CD4-positive, alpha-beta T cell treated with Interleukin-17A for 1 hour (primary cell): ENCODE measurements around the gene RASL10B.

Experiments
- DNase-seq: peaks from one replicate; pipeline ENCODE4 v3.0.0-alpha.2; 2020

The RASL10B gene

DNA sequence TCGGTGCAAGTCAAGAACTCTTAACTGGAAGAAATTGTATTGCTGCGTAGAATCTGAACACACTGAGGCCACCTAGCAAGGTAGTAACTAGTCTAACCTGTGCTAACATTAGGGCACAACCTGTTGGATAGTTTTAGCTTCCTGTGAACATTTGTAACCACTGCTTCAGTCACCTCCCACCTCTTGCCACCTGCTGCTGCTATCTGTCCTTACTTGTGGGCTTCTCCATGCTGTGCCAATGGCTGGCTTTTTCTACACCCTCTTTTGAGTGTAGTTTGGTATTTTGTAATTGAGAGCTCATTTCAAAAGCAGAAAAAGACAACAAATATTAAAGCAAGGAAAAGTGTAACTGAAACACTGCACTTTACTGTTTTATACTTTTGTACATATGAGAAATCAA is 7.7 kb upstream of the RASL10B start:
- no peak for DNase-seq

GRCh38 chr17:35725058-35725457 is 6.4 kb upstream of the RASL10B start:
- no peak for DNase-seq

DNA sequence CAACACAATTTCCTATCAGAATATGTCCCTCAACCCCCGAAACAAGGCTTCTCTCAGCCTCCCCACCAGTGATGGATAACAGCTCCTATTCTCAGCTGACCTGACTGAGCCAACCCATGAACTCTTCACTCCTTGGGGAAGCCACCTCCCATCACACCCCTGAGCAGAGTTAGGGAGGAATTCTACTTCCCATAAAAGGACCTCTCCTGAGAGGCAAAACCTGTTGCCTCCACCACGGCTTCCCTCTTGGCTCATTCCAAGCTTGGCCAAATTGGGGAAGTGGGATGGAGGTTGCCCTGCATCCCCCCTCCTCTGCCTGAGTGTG is 5.7 kb upstream of the RASL10B start:
- DNase-seq: no peak

DNA sequence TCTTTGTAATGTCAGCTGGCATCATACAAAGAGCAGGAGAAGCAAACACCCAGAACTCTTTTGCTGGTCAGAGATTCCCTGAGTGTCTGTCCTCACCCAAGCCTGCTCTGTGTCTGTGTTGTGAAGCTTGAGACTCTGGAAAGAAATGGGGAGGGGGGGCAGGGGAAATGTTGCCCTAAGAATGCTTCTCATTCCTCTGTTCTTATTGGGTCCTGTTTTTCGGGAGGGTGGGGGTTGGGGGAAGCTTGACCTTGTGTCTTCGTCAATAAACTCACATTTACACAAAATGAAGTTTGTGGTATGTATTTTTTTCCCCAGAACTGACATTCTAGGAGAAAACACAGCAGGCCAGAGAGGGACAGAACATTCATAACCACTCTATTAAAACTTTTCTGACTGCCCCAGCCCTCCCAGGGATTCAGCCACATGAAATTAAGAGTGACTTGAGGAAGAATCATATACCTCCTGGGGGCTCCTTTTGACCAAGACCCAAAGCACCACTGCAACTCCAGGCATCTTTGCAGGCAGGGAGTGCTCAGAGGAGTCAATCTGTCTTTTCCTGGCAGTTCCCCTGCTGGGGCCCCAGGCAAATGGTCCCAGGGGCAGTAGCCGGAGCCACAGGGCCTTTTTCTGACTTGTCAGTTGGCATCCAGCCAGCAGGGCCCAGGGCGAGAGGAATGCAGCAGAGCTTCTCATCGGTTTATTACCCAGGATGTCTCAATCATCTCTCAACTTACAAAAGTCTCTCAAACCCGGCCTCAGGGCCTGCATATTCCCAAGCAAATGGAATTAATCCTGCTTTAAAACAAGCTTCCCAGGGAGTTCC is 5.1 kb upstream of the RASL10B start:
- DNase-seq: no peak

- DNase-seq: no peak
Measured at GRCh38 chr17:35726953-35727460, 4.4 kb upstream of the RASL10B start.

DNA sequence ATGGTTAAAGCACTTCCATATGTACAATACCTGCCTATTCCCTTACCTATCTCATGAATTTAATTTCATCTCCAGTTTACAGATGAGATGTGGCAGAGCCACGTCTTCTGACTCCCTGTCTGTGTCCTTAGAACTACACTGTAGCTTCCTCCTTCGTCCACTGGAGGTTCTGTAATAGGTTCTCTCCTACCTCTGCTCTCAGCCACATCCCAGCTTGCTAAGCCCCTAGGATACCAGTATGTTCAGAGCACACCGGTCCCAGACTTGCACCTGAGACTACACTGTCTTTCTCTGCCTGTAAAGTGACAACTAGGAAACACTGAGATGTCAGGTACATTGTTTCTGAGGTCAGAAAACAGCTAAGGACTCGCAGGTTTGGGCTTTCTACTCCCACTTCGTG is 3.8 kb upstream of the RASL10B start:
- DNase-seq: no peak

GRCh38 chr17:35728551-35728950 is 2.9 kb upstream of the RASL10B start:
- DNase-seq: no peak

DNA sequence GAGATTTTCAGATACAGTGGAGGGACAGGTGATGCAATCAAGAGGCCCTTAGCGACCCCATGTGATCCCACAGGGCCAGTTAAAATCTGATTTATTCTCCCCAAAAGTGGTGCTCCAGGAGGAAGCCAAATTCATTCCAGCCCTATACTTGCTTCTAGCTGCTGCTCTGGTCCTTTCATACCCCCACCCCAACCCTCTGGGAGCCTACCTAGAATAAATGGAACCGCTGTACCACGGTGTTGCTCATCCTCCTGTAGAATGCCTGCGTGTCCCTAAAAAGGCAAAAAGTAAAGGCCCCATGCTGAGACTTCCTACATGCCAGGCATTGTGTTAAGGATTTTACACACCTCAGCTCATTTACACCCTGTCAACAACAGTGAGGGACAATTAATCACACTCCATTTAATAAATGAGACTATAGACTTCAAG is 2.0 kb upstream of the RASL10B start:
- no peak for DNase-seq

DNA sequence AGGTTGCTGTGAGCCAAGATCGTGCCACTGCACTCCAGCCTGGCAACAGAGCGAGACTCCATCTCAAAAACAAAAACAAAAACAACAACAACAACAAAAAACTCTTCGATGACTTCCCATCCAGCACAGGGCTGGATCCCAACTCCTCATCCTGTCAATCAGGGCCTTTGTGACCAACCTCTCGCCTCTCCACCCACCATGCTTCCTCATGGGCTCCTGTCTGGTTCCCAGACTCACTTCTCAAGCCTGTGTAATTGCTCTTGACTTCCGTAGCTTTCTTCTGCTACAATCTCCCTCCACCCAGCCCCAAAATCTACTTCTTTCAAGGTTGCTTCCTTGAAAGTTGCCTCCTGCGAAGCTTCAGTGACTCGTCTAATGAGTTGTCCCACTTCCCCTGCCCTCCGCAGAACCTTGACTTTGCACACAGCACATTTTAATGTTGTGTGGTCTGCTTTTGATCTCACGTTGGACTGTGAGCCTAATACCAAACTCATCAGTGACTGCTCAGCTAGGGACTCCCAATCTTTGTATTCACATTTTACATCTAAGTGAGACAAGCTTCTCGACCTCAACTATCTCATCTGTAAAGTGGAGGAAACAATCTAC is 936 bp upstream of the RASL10B start:
- no peak for DNase-seq

DNA sequence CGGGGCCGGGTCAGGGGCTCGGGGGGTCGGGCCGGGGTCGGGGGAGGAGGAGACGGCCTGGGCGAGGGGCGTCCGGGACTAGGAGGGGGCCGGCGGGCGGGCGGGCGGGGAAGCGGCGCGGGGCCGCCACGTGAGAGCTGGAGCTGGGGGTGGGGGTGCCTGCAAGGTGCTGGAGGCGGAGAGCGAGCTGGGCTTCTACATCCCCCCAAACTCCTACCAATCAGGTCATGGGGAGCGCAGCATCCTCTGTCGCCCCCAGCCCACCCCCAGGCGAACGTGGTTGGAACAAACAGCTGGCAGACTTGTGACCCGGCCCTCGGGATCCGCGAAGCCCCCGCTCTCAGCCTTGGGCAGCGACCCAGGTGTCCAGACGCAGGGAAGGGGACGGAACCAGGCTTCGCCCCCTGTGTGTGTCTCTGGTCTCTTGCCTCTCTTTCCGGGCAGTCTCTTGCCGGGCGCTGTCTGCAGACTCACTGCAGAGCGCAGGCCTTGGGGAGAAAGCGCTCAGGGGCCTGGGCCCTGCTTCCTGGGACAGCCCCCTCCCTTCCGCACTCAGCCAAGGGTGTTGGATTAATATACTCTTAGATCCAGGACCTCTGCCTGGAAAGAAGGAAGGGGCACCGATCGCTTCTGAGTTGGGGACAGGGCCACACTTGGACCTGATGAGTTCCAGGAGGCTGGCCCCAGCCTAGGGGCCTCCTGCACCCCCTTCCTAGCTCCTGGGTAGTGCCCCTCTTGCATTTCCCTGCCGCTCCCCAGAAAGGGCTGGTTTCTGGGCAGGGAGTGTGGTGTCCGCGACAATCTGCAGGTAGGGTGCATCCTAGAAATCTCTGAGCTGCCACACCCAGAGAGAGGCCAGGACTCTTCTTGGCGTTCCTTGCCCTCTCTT is 722 bp downstream of the RASL10B start:
- DNase-seq: no peak

- DNase-seq: no peak
Measured at GRCh38 chr17:35732806-35733136, 1.3 kb downstream of the RASL10B start.

DNA sequence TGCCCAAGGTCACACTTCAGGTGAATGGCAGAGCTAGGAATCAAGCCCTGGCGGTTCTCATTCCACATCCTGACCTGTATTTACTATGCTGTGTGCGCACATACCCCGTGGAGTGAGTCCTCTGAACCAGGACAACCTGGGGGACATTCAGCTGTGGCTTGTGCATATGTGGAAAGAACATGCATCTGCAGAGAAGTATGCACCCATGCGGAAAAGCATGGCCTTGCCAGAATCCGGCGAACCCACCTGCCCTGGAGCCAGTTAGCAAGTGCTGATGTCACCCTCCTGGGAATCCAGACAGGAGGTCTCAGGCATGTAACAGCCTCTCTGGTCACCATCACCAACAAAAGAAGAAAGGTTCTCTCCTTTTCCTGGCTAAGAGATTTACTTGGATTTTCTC is 1.9 kb downstream of the RASL10B start:
- DNase-seq: no peak

GRCh38 chr17:35734396-35734795 is 3.0 kb downstream of the RASL10B start:
- DNase-seq: no peak

- no peak for DNase-seq
Measured at GRCh38 chr17:35735036-35735805, 3.8 kb downstream of the RASL10B start.

- no peak for DNase-seq
Measured at GRCh38 chr17:35736236-35736635, 4.8 kb downstream of the RASL10B start.

- DNase-seq: no peak
Measured at GRCh38 chr17:35738519-35739133, 7.2 kb downstream of the RASL10B start.

GRCh38 chr17:35740216-35740615 is 8.8 kb downstream of the RASL10B start:
- DNase-seq: no peak

DNA sequence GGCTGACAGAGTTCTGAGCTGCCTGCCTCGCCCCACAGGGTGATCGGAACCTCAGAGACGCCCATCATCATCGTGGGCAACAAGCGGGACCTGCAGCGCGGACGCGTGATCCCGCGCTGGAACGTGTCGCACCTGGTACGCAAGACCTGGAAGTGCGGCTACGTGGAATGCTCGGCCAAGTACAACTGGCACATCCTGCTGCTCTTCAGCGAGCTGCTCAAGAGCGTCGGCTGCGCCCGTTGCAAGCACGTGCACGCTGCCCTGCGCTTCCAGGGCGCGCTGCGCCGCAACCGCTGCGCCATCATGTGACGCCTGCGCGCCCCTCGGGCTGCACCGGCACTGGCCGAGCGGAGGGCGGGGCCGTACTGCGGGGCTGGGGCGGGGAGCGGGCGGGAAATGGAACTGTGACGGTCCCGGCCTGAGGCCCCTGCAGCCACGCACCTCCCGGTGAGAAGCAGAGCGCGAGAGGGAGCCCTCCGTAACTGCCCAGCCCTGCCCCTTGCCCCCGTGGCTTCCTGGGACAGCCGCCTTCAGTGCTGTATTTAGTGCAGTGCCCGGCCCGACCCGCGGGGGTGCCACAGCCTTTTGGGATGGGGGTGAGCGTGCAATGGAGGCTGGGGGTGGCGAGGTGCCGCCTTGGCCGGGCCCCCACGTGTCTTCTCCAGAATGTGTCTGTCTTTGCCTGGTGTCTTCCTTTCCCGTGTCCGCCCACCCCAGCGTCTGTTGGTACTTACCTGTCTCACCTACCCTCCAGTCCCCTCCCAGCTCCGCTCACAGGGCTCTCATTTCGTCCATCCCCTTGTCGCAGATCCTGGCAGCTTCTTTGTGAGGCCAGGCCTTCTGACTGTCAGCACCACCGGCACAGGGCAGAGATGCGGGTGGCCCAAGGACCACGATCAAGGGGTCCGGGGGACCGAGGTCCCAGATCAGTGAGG is 9.8 kb downstream of the RASL10B start:
- no peak for DNase-seq

GRCh38 chr17:35742496-35742895 is 11.1 kb downstream of the RASL10B start:
- DNase-seq: no peak

DNA sequence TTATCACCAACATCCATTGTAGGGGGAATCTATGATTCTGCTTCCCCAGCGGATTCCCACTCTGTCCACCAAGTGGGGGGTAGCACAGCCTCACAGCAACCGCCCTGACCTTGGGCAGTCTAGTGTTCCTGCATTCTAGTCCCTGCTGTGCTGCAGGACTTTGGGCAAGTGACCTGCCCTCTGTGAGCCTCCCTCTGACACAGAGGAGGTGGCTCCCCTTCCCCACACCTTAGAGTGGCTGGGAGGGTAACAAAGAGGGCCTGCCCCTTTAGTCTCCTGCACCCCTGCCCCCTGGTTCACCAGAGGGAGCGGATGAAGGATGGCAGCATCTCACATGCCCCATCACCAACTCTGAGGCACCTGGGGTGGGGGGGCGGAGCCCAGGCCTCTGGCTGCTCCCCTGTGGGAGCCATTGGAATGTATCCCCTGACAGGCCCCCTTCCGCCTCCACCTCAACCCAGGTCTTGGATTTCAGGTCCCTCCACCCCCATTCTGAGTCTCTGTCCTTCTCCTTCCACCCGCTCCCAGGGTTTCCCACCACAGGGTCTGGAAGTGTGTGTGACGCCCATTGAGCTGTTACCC is 11.5 kb downstream of the RASL10B start:
- DNase-seq: no peak
